Activated CD4-positive, alpha-beta T cell treated with anti-CD3 and anti-CD28 coated beads, Interleukin-2, amount 10 ng/mL, durations not matched to agents 24 days and 14 days (primary cell): ENCODE data around the gene OBP2A. TPM values are rescaled to one million over a fixed set of nuclear protein-coding genes. Genes with fewer than 3 reads are reported as not detected.
"Not testable (repeated sequence)": the region's sequence is repeated elsewhere in the genome, so short reads cannot be mapped to it uniquely, and the experiment has no call there.

ENCODE experiments used
- DNase-seq: peaks from one replicate; pipeline ENCODE4 v3.0.0; 2022
- H3K27ac Mint-ChIP-seq: one replicate; pipeline ENCODE4 v1.8.0; 2022; ENCODE audit warnings: mild to moderate bottlenecking, mixed read lengths
- H3K27me3 Mint-ChIP-seq: one replicate; pipeline ENCODE4 v1.8.0; 2022; ENCODE audit warnings: mixed read lengths
- H3K36me3 Mint-ChIP-seq: one replicate; pipeline ENCODE4 v1.8.0; 2022; ENCODE audit warnings: low read depth, mild to moderate bottlenecking, mixed read lengths
- H3K4me1 Mint-ChIP-seq: one replicate; pipeline ENCODE4 v1.8.0; 2021; ENCODE audit warnings: mixed read lengths
- H3K4me3 Mint-ChIP-seq: one replicate; pipeline ENCODE4 v1.8.0; 2022; ENCODE audit warnings: mild to moderate bottlenecking, moderate library complexity, mixed read lengths
- H3K9me3 Mint-ChIP-seq: one replicate; pipeline ENCODE4 v1.8.0; 2021; ENCODE audit warnings: mixed read lengths
- intact Hi-C: fragments of 100-400 bp; cut with micrococcal nuclease; formaldehyde crosslinking; loops from one replicate; pipeline ENCODE4 v1.15.1; 2023
- total RNA-seq: library from RNA; stranded (reverse); gene quantifications from 2 replicates; pipeline ENCODE4 v1.2.3, GENCODE V29; 2022

Gene OBP2A
- total RNA-seq, 1 donor from 2014 or later, result not detected

GRCh38 chr9:135505406-135506187 lies 40.3 kb upstream of the OBP2A start:
- H3K4me3 Mint-ChIP-seq, result no peak overlapping the region
- DNase-seq, result no peak
- no peak overlapping the region for H3K27ac Mint-ChIP-seq
- peaks cover 26% of the 10 kb centered on the region for H3K36me3 Mint-ChIP-seq
- H3K9me3 Mint-ChIP-seq, result peaks cover 4% of the 10 kb centered on the region
- peaks cover 6% of the 10 kb centered on the region for H3K27me3 Mint-ChIP-seq
- peaks cover 5% of the 10 kb centered on the region for H3K4me1 Mint-ChIP-seq
- intact Hi-C loops, result no loop called here

GRCh38 chr9:135506327-135507103 lies 39.4 kb upstream of the OBP2A start:
- H3K27me3 Mint-ChIP-seq, result peaks cover 6% of the 10 kb centered on the region
- no peak overlapping the region for H3K4me3 Mint-ChIP-seq
- H3K27ac Mint-ChIP-seq, result no peak overlapping the region
- peaks cover 4% of the 10 kb centered on the region for H3K9me3 Mint-ChIP-seq
- H3K4me1 Mint-ChIP-seq, result peaks cover 10% of the 10 kb centered on the region
- H3K36me3 Mint-ChIP-seq, result peaks cover 26% of the 10 kb centered on the region
- no peak for DNase-seq
- intact Hi-C loops, result no loop called here

- Mint-ChIP-seq H3K36me3 (peaks cover 21% of the 10 kb centered on the region), H3K9me3 (peaks cover 4% of the 10 kb centered on the region), H3K27ac (no peak overlapping the region), H3K27me3 (peaks cover 6% of the 10 kb centered on the region), H3K4me1 (peaks cover 8% of the 10 kb centered on the region), H3K4me3 (no peak overlapping the region)
- intact Hi-C loops, result no loop called here
- DNase-seq, result no peak
Measured at GRCh38 chr9:135507104-135508035, 38.6 kb upstream of the OBP2A start.

GRCh38 chr9:135508211-135508820 lies 37.6 kb upstream of the OBP2A start:
- Mint-ChIP-seq H3K27ac (no peak overlapping the region), H3K27me3 (peaks cover 6% of the 10 kb centered on the region), H3K36me3 (peaks cover 15% of the 10 kb centered on the region), H3K4me1 (peaks cover 8% of the 10 kb centered on the region), H3K4me3 (no peak overlapping the region), H3K9me3 (peaks cover 4% of the 10 kb centered on the region)
- intact Hi-C loops, result no loop called here
- no peak for DNase-seq

DNA sequence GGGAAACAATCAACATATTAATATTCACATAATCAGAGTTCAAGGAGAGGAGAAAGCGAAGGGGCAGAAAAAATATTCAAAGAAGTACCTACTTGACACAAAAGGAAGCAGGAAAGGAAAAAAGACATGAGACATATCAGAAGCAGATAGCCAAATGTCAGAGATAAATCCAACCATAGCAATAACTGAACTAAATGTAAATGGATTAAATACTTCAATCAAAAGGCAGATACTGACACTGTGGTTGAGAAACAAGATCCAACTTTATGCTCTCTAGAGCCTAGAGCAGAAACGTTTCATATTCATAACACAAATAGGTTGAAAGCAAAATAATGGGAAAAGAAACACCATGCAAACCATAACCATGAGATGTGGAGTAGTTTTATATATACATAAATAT lies 36.5 kb upstream of the OBP2A start:
- H3K4me3 Mint-ChIP-seq, result no peak overlapping the region
- peaks cover 8% of the 10 kb centered on the region for H3K4me1 Mint-ChIP-seq
- H3K27me3 Mint-ChIP-seq, result peaks cover 6% of the 10 kb centered on the region
- H3K27ac Mint-ChIP-seq, result no peak overlapping the region
- H3K36me3 Mint-ChIP-seq, result peaks cover 8% of the 10 kb centered on the region
- DNase-seq, result no peak
- H3K9me3 Mint-ChIP-seq, result peaks cover 4% of the 10 kb centered on the region
- intact Hi-C loops, result no loop called here

DNA sequence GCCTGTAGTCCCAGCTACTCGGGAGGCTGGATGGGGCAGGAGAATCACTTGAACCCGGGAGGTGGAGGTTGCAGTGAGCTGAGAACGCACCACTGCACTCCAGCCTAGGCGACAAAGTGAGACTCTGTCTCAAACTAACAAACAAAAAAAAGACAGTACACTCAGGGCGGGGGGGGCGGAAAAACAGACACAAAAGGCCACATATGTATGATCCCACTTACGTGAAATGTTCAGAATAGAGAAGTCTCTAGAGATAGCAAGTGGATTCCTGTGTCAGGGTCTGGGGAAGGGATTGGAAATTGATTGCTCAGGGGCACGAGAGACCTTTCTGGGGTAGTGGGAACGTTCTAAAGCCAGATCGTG lies 33.7 kb upstream of the OBP2A start:
- H3K9me3 Mint-ChIP-seq, result peaks cover 4% of the 10 kb centered on the region
- peaks cover 6% of the 10 kb centered on the region for H3K27me3 Mint-ChIP-seq
- no peaks in the 10 kb centered on the region for H3K36me3 Mint-ChIP-seq
- DNase-seq, result no peak
- peaks cover 12% of the 10 kb centered on the region for H3K4me1 Mint-ChIP-seq
- H3K27ac Mint-ChIP-seq, result no peak overlapping the region
- intact Hi-C loops, result no loop called here
- no peak overlapping the region for H3K4me3 Mint-ChIP-seq

- DNase-seq, result no peak
- Mint-ChIP-seq H3K27ac (no peak overlapping the region), H3K9me3 (peaks cover 4% of the 10 kb centered on the region), H3K4me3 (no peak overlapping the region), H3K27me3 (peaks cover 9% of the 10 kb centered on the region), H3K36me3 (no peaks in the 10 kb centered on the region), H3K4me1 (peaks cover 12% of the 10 kb centered on the region)
- intact Hi-C loops, result no loop called here
Measured at GRCh38 chr9:135512904-135513303, 33.0 kb upstream of the OBP2A start.

GRCh38 chr9:135513351-135513846 lies 32.5 kb upstream of the OBP2A start:
- intact Hi-C loops, result no loop called here
- Mint-ChIP-seq H3K27ac (no peak overlapping the region), H3K36me3 (no peaks in the 10 kb centered on the region), H3K27me3 (peaks cover 12% of the 10 kb centered on the region), H3K9me3 (peaks cover 4% of the 10 kb centered on the region), H3K4me3 (no peak overlapping the region), H3K4me1 (peaks cover 12% of the 10 kb centered on the region)
- no peak for DNase-seq

- H3K4me3 Mint-ChIP-seq, H3K36me3 Mint-ChIP-seq, H3K27ac Mint-ChIP-seq, DNase-seq, H3K9me3 Mint-ChIP-seq, intact Hi-C loops: not testable (repeated sequence)
- Mint-ChIP-seq H3K27me3 (peaks cover 13% of the 10 kb centered on the region), H3K4me1 (peaks cover 12% of the 10 kb centered on the region)
Measured at GRCh38 chr9:135513906-135514305, 32.0 kb upstream of the OBP2A start.

GRCh38 chr9:135514342-135515082 lies 31.4 kb upstream of the OBP2A start:
- no peaks in the 10 kb centered on the region for H3K36me3 Mint-ChIP-seq
- intact Hi-C loops, result no loop called here
- H3K9me3 Mint-ChIP-seq, result no peaks in the 10 kb centered on the region
- peaks cover 10% of the 10 kb centered on the region for H3K27me3 Mint-ChIP-seq
- H3K4me3 Mint-ChIP-seq, result no peak overlapping the region
- no peak overlapping the region for H3K27ac Mint-ChIP-seq
- no peak for DNase-seq
- H3K4me1 Mint-ChIP-seq, result peaks cover 12% of the 10 kb centered on the region

GRCh38 chr9:135515083-135515951 lies 30.6 kb upstream of the OBP2A start:
- no peak overlapping the region for H3K4me3 Mint-ChIP-seq
- no peaks in the 10 kb centered on the region for H3K36me3 Mint-ChIP-seq
- intact Hi-C loops, result no loop called here
- H3K4me1 Mint-ChIP-seq, result peaks cover 12% of the 10 kb centered on the region
- H3K27ac Mint-ChIP-seq, result no peak overlapping the region
- H3K9me3 Mint-ChIP-seq, result no peaks in the 10 kb centered on the region
- peaks cover 10% of the 10 kb centered on the region for H3K27me3 Mint-ChIP-seq
- no peak for DNase-seq
